ENCODE measurements around the gene MFAP4.
A peak's percentile ranks its signal among the peaks of the same experiment; 100 is the strongest.
"Not testable (repeated sequence)": the region's sequence is repeated elsewhere in the genome, so short reads cannot be mapped to it uniquely, and the experiment has no call there.

MFAP4 gene

DNA sequence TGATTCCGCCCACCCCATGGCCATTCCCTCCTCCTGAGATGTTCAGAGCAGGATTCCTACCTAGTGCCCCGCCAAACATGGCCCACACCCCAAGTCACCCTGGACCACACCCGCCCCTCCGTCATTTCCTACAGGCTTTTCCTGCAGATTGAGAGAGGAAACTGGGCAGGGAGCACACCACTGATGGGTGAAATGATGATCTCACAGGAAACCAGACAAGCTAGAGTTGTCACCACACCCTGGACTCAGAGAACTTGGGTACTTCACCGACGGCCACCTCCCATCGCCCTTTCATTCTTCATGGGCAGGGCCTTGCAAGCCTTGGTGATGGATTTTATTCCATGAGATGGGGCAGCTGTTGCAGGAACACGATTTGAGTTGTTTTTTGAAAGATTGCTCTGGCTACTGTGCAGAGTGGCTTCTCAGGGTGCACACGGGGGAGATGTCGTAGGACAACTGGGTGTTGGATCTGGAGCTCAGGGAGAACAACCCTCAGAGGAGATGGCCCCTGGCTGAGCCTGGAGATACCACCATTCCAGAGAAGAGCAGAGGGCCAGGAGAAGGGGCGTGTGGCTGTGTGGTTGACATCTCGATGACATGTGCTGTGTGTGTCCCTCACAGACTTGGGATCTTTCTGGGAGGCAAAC is 17.0 kb downstream of the MFAP4 start:
- DNase-seq: no peak

DNA sequence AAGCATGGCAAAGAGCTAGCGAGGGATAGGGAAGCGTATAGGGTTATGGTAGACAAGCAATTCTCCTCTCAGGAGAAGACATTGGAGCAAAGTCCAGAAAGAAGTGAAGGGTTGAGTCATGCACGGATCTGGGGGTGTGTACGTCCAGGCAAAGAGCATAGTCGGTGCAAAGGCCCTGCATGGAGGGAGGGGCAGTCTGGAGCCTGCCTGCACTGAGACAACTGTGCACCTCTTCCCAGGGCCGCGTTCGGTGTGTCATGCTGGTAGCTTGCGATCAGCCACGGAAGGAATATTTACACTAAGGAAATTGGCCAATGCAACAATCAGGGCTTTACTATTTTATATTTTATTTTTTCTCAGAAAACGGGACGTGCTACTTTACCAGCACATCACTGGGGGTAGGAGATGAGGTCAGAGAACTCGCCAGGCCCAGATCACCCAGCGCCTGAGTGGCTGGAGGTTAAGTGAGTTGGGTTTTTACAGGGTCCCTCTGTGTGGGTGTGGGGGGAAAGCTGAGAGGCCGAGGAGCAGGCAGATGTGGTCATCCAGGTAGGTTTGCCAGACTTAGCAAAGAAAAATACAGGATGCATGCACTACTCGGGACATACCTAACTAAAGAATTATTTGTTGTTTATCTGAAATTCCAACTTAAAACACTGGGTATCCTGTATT is 17.7 kb downstream of the MFAP4 start:
- no peak for DNase-seq

- no peak for DNase-seq
Observed at GRCh38 chr17:19368229-19368628, 18.8 kb downstream of the MFAP4 start.

- no peak for DNase-seq
Observed at GRCh38 chr17:19366637-19366972, 20.4 kb downstream of the MFAP4 start.

- DNase-seq: no peak
Observed at GRCh38 chr17:19365833-19366636, 21.0 kb downstream of the MFAP4 start.

- DNase-seq: no peak
Observed at GRCh38 chr17:19365499-19365817, 21.5 kb downstream of the MFAP4 start.

DNA sequence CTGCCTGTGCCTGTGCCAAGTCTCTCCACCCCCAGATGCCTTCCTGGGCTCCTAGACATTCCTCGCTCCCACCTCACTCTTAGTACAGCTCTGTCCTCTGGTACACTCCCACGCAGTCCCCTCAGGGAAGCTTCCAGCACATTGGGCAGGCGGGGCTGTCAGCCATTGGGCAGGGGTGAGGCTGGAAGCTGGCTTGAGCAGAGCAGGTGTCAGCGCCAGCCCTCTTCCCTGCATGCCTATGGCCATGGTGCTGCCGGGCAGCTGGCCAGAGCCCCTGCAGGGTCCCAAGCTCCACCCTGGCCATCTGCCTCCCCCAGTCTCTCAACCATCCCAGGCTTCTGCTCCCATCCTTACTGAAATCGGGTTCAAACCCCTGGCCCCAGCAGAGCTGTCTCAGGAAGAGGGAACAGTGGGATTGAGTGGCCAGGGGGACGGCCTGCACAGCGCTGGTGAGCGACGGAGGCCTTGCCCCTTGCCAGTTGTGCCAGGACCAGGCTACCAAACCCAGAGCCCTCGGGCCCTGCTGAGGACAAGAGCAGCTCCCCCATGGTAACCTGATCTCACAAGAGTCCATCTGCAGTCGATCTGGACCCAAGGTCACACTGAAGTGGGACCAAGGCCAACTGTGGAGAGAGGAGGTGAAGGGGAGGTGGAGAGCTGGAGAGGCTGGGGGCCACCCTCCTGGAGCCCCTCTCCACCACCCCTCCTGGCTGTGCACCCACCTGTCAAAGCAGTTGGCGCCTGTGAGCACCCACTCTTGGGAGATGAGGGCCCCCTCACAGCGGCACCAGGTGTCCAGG is 22.1 kb downstream of the MFAP4 start:
- peak; percentile 68 for DNase-seq

DNA sequence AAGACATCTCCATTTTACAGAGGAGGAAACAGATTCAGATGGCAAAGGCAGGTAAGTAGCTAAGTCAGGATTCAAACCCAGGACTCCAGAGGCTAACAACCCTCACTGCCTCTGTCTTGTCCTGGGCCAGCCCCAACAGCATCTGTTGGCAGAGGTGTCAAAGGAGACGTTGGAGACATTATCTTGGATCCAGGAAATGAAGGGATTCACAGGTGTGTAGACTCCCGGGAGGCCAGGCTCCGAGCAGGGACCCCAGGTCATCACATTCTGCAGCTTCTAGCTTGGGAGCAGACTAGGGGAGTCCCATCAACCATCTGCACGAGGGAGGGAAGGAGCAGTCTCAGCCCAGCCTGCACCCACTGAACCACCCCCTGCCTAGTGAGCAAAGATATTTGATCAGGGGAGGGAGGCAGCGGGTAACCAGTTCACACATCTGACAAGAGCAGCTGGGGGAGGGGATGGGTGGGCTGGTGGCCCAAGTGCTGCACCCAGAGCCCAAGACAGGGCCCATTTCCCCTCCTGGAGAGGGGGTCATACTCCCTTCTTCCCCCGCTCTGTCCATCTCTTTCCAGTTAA is 23.4 kb downstream of the MFAP4 start:
- DNase-seq: no peak

GRCh38 chr17:19363114-19363438 is 23.9 kb downstream of the MFAP4 start:
- no peak for DNase-seq

- peak; percentile 83 for DNase-seq
Observed at GRCh38 chr17:19362277-19363113, 24.5 kb downstream of the MFAP4 start, which contains the start of gene B9D1. Gene B9D1 (minus strand): TSS chr17:19362723. CDS start chr17:19362569, 154 bp downstream.

- no peak for DNase-seq
Observed at GRCh38 chr17:19361944-19362276, 25.1 kb downstream of the MFAP4 start.

DNA sequence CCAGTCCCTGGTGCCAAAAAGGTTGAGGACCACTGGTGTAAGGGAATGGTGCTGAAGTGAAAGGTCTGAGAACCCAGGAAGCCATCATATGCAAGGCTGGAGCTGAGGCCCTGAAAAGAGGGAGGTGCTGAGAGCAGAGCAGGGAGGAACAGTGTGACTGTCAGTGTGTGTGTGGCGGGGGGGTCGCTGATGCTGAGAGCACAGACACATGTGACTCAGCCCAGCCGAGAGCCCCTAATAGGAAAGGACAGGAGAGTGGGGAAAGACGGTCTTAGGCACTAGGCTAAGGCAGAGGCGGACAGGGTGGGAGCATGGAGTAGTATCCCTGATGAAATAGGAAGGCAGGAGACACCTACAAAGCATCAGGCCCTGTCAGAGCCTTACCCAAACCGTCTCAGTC is 25.7 kb downstream of the MFAP4 start:
- DNase-seq: no peak

DNA sequence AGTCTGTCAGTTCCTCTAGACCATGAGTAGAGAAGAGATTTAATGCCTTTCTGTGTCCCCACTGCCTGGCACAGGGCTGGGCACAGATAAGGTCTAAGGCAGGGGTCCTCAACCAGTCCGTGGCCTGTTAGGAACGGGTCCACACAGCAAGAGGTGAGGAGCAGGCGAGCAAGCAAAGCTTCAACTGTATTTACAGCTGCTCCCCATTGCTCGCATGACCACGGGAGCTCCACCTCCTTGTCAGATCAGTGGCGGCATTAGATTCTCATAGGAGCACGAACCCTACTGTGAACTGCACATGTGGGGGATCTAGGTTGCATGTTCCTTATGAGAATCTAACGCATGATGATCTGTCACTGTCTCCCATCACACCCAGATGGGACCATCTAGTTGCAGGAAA is 26.2 kb downstream of the MFAP4 start:
- no peak for DNase-seq

- DNase-seq: no peak
Observed at GRCh38 chr17:19359856-19360255, 27.1 kb downstream of the MFAP4 start.

GRCh38 chr17:19359151-19359550 is 27.8 kb downstream of the MFAP4 start:
- DNase-seq: no peak

DNA sequence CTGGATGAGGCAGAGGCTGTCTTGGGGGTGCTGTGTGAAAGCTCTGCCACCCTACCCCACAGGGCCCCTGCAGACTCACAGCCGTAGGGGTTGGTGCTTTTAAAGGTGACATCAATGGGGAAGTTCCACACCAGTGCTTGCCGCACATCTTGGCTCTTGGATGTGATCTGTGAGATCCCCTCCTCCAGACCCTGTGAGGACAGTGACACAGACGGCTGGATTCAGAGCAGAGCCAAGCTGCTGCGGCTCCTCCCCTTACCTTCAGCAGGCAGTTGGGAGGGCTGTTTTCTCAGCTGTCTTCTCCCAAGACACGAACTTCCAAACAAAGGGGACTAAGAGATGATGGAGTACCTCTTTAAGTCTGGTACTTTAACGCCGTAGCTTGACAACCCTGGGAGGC is 29.2 kb downstream of the MFAP4 start:
- DNase-seq: no peak

- DNase-seq: no peak
Observed at GRCh38 chr17:19357351-19357750, 29.6 kb downstream of the MFAP4 start.

GRCh38 chr17:19354748-19355147 is 32.2 kb downstream of the MFAP4 start:
- no peak for DNase-seq

GRCh38 chr17:19353401-19353800 is 33.6 kb downstream of the MFAP4 start:
- not testable (repeated sequence) for DNase-seq

GRCh38 chr17:19348806-19349205 is 38.2 kb downstream of the MFAP4 start:
- no peak for DNase-seq

DNA sequence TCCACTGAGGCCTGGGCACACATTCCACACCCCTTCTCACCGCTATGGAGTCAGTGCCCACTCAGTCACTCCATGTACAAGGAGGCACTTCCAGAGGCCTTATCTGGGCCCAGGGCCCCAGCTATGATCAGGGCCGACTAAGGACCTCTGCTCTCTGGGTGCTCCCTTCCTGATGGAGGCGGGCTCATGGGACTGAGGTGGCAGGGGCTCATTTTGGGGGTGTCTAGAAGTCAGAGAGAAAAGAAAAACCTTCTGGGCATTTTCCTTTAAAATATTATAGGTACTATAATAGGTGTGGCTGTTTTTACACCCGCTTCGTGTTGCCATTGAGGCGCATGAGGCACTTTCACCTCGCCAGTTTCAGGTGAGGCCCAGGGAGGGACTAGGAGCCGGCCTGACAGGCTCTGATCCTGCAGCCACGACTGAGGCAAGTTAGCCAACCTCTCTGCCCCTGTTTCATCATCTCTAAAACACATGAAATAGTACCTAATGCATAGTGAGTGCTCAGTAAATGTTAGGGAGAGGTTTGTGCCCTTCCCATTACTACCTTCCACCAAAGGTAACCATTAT is 38.8 kb downstream of the MFAP4 start:
- DNase-seq: no peak
